HG03565 (cell line): ENCODE data around the gene KRTAP9-2.
"Not testable (repeated sequence)": the region's sequence is repeated elsewhere in the genome, so short reads cannot be mapped to it uniquely, and the experiment has no call there.

Experiments
- ATAC-seq: cut with Tn5 transposase; IDR thresholded peaks from one replicate; pipeline ENCODE4 v1.9.1; 2021; ENCODE audit warnings: mild to moderate bottlenecking, moderate library complexity; ENCODE audit not compliant: unreplicated experiment

KRTAP9-2 gene

GRCh38 chr17:41232399-41233105 lies 6.1 kb downstream of the KRTAP9-2 start, which contains the start of gene KRTAP9-3:
Gene KRTAP9-3, plus strand, starts transcription at chr17:41232449. Its CDS starts 53 bp downstream, at chr17:41232502.
- ATAC-seq: not testable (repeated sequence)

GRCh38 chr17:41237116-41237515 lies 10.7 kb downstream of the KRTAP9-2 start:
- ATAC-seq: not testable (repeated sequence)

DNA sequence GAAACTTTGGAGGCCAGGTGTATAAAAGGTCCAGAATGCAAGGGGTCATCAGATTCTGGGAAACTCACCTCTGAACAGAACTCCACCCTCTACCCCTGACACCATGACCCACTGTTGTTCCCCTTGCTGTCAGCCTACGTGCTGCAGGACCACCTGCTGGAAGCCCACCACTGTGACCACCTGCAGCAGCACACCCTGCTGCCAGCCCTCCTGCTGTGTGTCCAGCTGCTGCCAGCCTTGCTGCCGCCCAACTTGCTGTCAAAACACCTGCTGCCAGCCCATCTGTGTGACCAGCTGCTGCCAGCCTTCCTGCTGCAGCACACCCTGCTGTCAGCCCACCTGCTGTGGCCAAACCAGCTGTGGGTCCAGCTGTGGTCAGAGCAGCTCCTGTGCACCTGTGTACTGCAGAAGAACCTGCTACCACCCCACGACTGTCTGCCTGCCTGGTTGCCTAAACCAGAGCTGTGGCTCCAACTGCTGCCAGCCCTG lies 11.5 kb downstream of the KRTAP9-2 start, which contains the start of gene KRTAP9-8:
KRTAP9-8 (plus strand) TSS at position 51 of the 489 bp plus-strand sequence; CDS start at position 104, 53 bp downstream.
- not testable (repeated sequence) for ATAC-seq

DNA sequence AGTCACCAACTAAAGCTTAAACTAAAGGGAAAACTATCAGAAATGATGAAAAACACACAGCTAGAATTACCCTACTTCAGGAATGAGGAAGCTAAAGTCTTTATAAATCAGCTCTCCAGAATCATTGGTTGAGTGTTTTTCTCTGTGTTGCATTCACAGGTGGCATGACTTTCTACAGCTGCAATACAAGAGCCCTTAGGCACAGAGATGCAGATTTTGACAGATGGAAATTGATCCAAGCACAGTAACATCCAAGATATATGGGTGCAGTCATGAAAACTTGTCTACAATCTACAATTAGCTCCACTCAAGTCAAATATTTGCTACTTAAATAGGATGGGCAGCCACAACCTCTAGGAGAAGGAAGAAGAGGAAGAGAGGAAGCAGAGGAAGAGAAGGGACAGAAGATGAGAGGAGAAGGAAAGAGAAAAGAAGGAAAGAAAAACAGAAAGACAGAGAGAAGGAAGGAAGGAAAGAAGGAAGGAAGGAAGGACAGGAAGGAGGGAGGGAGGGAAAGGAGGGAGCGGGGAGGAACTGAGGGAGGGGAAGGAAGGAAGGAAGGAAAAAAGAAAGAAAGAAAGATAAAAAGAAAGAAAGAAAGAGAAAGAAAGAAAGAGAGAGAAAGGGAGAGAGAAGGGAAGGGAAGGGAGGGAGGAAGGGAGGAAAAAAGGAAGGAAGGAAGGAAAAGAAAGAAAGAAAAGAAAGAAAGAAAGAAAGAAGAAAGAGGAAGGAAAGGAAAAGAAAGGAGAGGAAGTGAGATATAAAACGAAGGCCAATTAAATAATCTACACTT lies 20.7 kb downstream of the KRTAP9-2 start:
- not testable (repeated sequence) for ATAC-seq

GRCh38 chr17:41249637-41250240 lies 23.3 kb downstream of the KRTAP9-2 start, which contains the start of gene KRTAP9-4:
Gene KRTAP9-4, plus strand, starts transcription at chr17:41249687. Its CDS starts 34 bp downstream, at chr17:41249721.
- not testable (repeated sequence) for ATAC-seq

DNA sequence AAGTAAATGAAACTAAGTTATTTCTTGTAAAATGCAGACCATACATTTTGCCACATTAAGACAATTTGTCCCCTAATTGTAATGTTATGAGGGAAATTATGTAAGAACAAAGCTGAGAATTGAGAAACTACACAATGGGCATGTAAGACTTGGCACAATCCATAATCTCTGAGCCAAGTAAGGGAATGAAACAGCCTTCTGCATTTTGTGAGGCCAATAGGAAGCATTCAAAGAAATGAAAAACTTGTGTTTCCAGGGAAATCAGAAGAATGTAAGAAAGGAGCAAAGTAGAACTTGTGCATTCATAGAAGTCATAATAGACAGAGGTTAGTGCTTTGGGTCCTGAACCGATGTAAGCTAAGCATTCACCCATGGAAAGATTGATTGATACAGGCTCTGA lies 24.8 kb downstream of the KRTAP9-2 start:
- no peak for ATAC-seq

- ATAC-seq: no peak
Measured at GRCh38 chr17:41254861-41255260, 28.4 kb downstream of the KRTAP9-2 start.

DNA sequence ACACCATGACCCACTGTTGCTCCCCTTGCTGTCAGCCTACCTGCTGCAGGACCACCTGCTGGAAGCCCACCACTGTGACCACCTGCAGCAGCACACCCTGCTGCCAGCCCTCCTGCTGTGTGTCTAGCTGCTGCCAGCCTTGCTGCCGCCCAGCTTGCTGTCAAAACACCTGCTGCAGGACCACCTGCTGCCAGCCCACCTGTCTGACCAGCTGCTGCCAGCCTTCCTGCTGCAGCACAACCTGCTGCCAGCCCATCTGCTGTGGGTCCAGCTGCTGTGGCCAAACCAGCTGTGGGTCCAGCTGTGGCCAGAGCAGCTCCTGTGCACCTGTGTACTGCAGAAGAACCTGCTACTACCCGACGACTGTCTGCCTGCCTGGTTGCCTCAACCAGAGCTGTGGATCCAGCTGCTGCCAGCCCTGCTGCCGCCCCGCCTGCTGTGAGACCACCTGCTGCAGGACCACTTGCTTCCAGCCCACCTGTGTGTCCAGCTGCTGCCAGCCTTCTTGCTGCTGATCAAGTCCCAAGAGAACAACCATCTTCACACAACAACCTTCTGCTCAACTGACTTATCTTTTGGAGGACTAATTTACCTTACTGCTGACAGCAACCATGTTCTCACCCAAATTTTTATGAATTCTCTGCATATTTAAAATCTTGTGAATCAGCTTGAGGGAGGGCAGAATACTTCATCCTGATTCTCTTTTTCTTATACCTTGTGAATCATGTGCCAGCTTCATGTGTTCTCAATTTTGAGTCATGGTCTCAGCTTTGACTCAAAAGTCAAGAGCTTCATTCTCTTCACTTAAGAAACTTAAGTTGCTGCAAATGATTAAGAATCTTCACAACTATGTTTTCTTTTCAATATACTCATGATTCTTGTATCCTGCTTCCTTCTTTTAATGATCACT lies 29.2 kb downstream of the KRTAP9-2 start, which contains the start of gene KRTAP9-9:
KRTAP9-9 (plus strand) TSS at position 4 of the 910 bp plus-strand sequence.
- not testable (repeated sequence) for ATAC-seq

- ATAC-seq: no peak
Measured at GRCh38 chr17:41256291-41256685, 29.8 kb downstream of the KRTAP9-2 start.

GRCh38 chr17:41258406-41258805 lies 32.0 kb downstream of the KRTAP9-2 start:
- no peak for ATAC-seq

GRCh38 chr17:41263212-41263611 lies 36.8 kb downstream of the KRTAP9-2 start:
- no peak for ATAC-seq

DNA sequence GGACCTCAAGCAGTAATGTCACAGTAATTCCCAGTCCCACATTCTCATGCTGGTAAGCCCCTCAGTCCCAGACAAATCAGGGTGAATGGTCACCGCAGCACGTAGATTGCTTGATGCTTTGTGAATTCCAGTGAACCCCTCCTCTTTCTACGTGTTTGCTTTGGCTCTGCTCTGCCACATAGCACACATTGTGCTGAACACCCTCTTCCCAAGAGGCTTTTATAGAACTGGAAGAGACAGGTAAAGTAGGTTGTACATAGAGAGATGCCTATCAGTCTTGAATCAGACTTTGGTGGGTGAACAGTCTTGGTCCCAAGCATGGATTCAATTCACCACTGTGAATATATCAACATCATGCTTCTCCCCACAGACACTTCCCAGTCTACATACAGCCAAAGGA lies 38.2 kb downstream of the KRTAP9-2 start:
- ATAC-seq: no peak

- no peak for ATAC-seq
Measured at GRCh38 chr17:41265078-41265477, 38.6 kb downstream of the KRTAP9-2 start, which contains the start of gene KRTAP9-6. Gene KRTAP9-6, plus strand, starts transcription at chr17:41265378. Its CDS starts 0 bp downstream, at chr17:41265378.

GRCh38 chr17:41267711-41268110 lies 41.3 kb downstream of the KRTAP9-2 start:
- no peak for ATAC-seq

DNA sequence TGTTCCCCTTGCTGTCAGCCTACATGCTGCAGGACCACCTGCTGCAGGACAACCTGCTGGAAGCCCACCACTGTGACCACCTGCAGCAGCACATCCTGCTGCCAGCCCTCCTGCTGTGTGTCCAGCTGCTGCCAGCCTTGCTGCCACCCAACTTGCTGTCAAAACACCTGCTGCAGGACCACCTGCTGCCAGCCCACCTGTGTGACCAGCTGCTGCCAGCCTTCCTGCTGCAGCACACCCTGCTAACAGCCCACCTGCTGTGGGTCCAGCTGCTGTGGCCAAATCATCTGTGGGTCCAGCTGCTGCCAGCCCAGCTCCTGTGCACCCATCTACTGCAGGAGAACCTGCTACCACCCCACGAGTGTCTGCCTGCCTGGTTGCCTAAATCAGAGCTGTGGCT lies 44.9 kb downstream of the KRTAP9-2 start:
- ATAC-seq: not testable (repeated sequence)

DNA sequence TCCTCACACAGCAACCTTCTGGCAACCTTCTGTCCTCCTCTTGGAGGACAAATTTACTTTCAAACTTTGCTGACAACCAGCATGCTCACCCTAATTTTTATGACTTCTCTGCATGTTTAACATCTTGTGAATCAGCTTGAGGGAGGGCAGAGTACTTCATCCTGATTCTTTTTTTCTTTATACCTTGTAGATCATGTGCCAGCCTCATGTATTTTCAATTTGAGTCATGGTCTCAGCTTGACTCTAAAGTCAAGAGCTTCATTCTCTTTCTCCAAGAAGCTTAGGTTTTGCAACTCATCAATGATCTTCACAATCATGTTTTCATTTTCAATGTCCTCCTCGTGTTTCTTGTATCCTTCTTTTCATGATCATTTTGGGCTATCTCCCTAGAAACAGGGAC lies 45.4 kb downstream of the KRTAP9-2 start:
- ATAC-seq: no peak

DNA sequence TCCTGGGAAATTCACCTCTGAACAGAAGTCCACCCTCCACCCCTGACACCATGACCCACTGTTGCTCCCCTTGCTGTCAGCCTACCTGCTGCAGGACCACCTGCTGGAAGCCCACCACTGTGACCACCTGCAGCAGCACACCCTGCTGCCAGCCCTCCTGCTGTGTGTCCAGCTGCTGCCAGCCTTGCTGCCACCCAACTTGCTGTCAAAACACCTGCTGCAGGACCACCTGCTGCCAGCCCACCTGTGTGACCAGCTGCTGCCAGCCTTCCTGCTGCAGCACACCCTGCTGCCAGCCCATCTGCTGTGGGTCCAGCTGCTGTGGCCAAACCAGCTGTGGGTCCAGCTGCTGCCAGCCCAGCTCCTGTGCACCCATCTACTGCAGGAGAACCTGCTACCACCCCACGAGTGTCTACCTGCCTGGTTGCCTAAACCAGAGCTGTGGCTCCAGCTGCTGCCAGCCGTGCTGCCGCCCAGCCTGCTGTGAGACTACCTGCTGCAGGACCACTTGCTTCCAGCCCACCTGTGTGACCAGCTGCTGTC lies 49.3 kb downstream of the KRTAP9-2 start, which contains the start of gene KRTAP9-7:
KRTAP9-7 (plus strand) TSS at position 51 of the 543 bp plus-strand sequence; CDS start at position 51, 0 bp downstream.
- not testable (repeated sequence) for ATAC-seq
